Pancreas (tissue), 10 donors: Measurements from ENCODE around the gene ANKRD40CL. TPM values are rescaled to one million over a fixed set of nuclear protein-coding genes. Genes with fewer than 3 reads are reported as not detected.

Experiments used
- ATAC-seq, 4 donors: fragments of 200-7000 bp; cut with Tn5 transposase; one replicate each; pipeline versions ENCODE4 v1.8.0 to v1.9.1; 2020; ENCODE audit warnings: mild to moderate bottlenecking in 4 of 4, moderate library complexity in 4 of 4
- DNase-seq, 6 donors: peaks; one replicate each; pipeline ENCODE4 v3.0.0-alpha.2; 2020
- FAIRE-seq: peaks from 2 replicates; lab custom pipeline; 2012; peaks lifted over from hg19 to GRCh38; lab: Jason Lieb, UNC
- H3K27ac ChIP-seq, 4 donors: fragments of 200-600 bp; sonication (generic); 1 replicate in 3 of 4; 2 replicates in 1 of 4; pipeline versions ENCODE4 v1.5.0 to v1.8.0; 2020
- H3K27me3 ChIP-seq, 4 donors: fragments of 200-600 bp; one replicate each; pipeline ENCODE4 v1.8.0; 2021
- H3K36me3 ChIP-seq, 3 donors: fragments of 200-600 bp; sonication (generic) in 1 of 3; one replicate each; pipeline versions ENCODE4 v1.5.0 to v1.8.0; 2020 to 2021
- H3K4me1 ChIP-seq, 3 donors: fragments of 200-600 bp; one replicate each; pipeline ENCODE4 v1.8.0; 2021
- H3K4me3 ChIP-seq, 4 donors: fragments of 200-600 bp; sonication (generic) in 2 of 4; one replicate each; pipeline versions ENCODE4 v1.5.0 to v1.8.0; 2020 to 2021
- H3K9me3 ChIP-seq, 4 donors: fragments of 200-600 bp; one replicate each; pipeline ENCODE4 v1.8.0; 2021
- CTCF ChIP-seq, 4 donors: fragments of 200-600 bp; sonication (generic) in 3 of 4; IDR thresholded peaks; one replicate each; pipeline versions ENCODE4 v1.5.0 to v1.8.0; 2021; ENCODE audit warnings: antibody characterized with exemption in 4 of 4
- WGBS, 2 donors: extraction: QIAGEN DNeasy Blood & Tissue Kit; methylation state at CpG; one replicate each; pipeline ENCODE4 v1.1.7; 2013; 5-methylcytosine and 5-hydroxymethylcytosine counted together
- intact Hi-C, 3 donors: fragments of 100-400 bp; cut with DNase I; formaldehyde crosslinking; loops; one replicate each; pipeline versions ENCODE4 v1.11.1 to v1.14.2; 2022
- polyA plus RNA-seq, 2 donors: library from polyadenylated mRNA; stranded (reverse); fragments of 200-250 nt; gene quantifications; one replicate each; pipeline ENCODE4 v1.2.3, GENCODE V29; 2013
- total RNA-seq, 6 donors: library from RNA; stranded (reverse); fragmentation: NEBNext Ultra II Directional in 4 of 6; extraction: Animal tissue kit (Norgen Biotek cat#: 25700) in 4 of 6; gene quantifications; one replicate each; pipeline versions ENCODE4 v1.2.1 to v1.2.4, GENCODE V29; 2021 to 2023
- donor health status: healthy with polysubstance abuse.
- donor health status: DM: no; HTN: no; CAD: no; lungs with moderate emphysema.
- donor health status: DM: no; HTN: no; CAD: no.
- donor health status: control.
- donor health status: control.
- donor health status: Bipolar disorder and iron deficiency.
- donor health status: DM: yes; HTN: yes; CAD: no.
- donor health status: DM: no; HTN: no; CAD: no.
- donor health status: DM: no; HTN: no; CAD: no.
- donor health status: DM: yes; HTN: yes; CAD: no.

ANKRD40CL gene
- total and polyA plus RNA-seq, 8 donors: 0.16 to 0.46 (median 0.19) TPM; not detected in 5

- no peaks in the 10 kb centered on the region for H3K9me3 ChIP-seq
- intact Hi-C loops: no loop called here
Measured at GRCh38 chr17:50792132-50792531, 24.8 kb upstream of the ANKRD40CL start.

GRCh38 chr17:50790618-50791017, 23.3 kb upstream of the ANKRD40CL start:
- ATAC-seq (no peak), FAIRE-seq (no peak), DNase-seq (no peak)
- Histone ChIP-seq H3K4me1 (peaks cover 0 to 7% (median 7%) of the 10 kb centered on the region in 3 donors), H3K4me3 (no peak overlapping the region), H3K27ac (no peak overlapping the region), H3K36me3 (no peaks in the 10 kb centered on the region), H3K27me3 (no peaks in the 10 kb centered on the region), H3K9me3 (no peaks in the 10 kb centered on the region)
- 79 to 83% methylated on average over 6 of the region's 6 CpGs for WGBS, 2 donors
- no peak for TF ChIP-seq CTCF (IDR thresholded peaks at IDR 0.05)
- intact Hi-C loops: no loop called here

More at GRCh38 chr17:50792132-50792531, 24.8 kb upstream of the ANKRD40CL start:
- no peaks in the 10 kb centered on the region for H3K4me1 ChIP-seq
- no peak for ATAC-seq
- 90 to 93% methylated on average over 7 of the region's 7 CpGs for WGBS, 2 donors
- no peaks in the 10 kb centered on the region for H3K36me3 ChIP-seq
- TF ChIP-seq CTCF (IDR thresholded peaks at IDR 0.05): no peak
- no peaks in the 10 kb centered on the region for H3K27me3 ChIP-seq
- H3K27ac ChIP-seq: no peak overlapping the region
- no peak for DNase-seq
- no peak for FAIRE-seq
- H3K4me3 ChIP-seq: no peak overlapping the region

GRCh38 chr17:50787106-50787505, 19.8 kb upstream of the ANKRD40CL start:
- H3K9me3 ChIP-seq: no peaks in the 10 kb centered on the region
- WGBS, 2 donors: 92% methylated on average over 7 of the region's 7 CpGs
- no peak for DNase-seq
- ATAC-seq: no peak
- H3K27me3 ChIP-seq: no peaks in the 10 kb centered on the region
- H3K4me1 ChIP-seq: peaks cover 0 to 10% (median 9%) of the 10 kb centered on the region in 3 donors
- H3K27ac ChIP-seq: no peak overlapping the region
- no peaks in the 10 kb centered on the region for H3K36me3 ChIP-seq
- FAIRE-seq: no peak
- no peak for TF ChIP-seq CTCF (IDR thresholded peaks at IDR 0.05)
- H3K4me3 ChIP-seq: no peak overlapping the region
- intact Hi-C loops: loop anchor here (10.0 kb wide), 2 partner anchors 48 to 168 kb away; partner anchors contain the start of gene WFIKKN2 (in 1 of the 3)

DNA sequence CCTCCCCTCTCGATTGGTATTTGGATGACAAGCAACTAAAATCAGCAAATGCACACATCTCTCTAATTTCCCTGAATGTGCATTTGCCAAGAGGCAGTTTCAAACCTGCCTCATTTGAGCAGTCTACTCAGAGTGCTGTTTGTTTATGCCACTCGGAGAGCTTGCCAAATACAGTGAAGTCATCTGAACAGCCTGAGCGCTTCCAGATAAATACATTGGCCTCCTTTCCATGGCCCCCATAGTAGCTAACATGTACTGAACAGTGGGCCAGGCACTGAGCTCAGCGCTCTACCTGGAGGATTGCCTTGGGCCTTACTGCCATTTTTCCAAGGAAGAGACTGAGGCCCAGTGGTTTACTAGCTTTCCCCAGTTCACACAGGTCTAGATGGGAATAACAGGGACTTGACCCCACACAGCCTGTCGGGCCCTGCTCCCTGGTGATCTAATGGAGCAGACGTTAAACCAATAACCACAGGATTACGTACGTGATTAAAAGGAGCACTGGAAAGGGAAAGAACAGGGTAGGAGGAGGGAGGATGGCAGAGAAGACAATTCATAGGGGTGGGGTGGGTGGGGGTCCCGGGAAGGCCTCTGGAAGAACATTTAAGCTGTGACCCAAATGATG, 18.7 kb upstream of the ANKRD40CL start:
- intact Hi-C loops: loop anchor here (10.0 kb wide), 2 partner anchors 49 to 169 kb away; partner anchors contain the start of gene WFIKKN2 (in 1 of the 3)
- 48 to 52% methylated on average over 9 of the region's 9 CpGs for WGBS, 2 donors

More for the DNA sequence above, 18.7 kb upstream of the ANKRD40CL start:
- Histone ChIP-seq H3K27me3 (no peaks in the 10 kb centered on the region), H3K4me1 (peaks cover 0 to 10% (median 9%) of the 10 kb centered on the region in 3 donors), H3K4me3 (no peak overlapping the region), H3K27ac (peak overlapping the region in 2 of 4 donors; percentile 38 to 46), H3K9me3 (no peaks in the 10 kb centered on the region), H3K36me3 (no peaks in the 10 kb centered on the region)
- no peak for TF ChIP-seq CTCF (IDR thresholded peaks at IDR 0.05)
- peak; percentile 81 to 88 (median 86) for ATAC-seq
- peak in 3 of 6 donors; percentile 45 to 60 (median 49) for DNase-seq
- no peak for FAIRE-seq
